ENCODE measurements around the gene GALNT10.
A peak's percentile ranks its signal among the peaks of the same experiment; 100 is the strongest.

Gene GALNT10

GRCh38 chr5:154442801-154443200, 252.3 kb downstream of the GALNT10 start:
- H3K9me3 ChIP-seq (ENCODE audit: control insufficient read depth in 2 of 2, low read length in 2 of 2): no peaks in the 10 kb centered on the region
- H3K27ac ChIP-seq (ENCODE audit: low read length): no peak overlapping the region
- H3K27me3 ChIP-seq (ENCODE audit: control insufficient read depth in 1 of 2, insufficient read depth in 2 of 2, low read length in 2 of 2): no peaks in the 10 kb centered on the region
- no peak overlapping the region for H3K9ac ChIP-seq (ENCODE audit: low read length in 2 of 2)
- H3K36me3 ChIP-seq (ENCODE audit: control insufficient read depth in 2 of 2, insufficient read depth in 2 of 2, low read length in 2 of 2): peaks cover 13 to 30% of the 10 kb centered on the region in 2 donors
- peaks cover 8% of the 10 kb centered on the region for H3K4me1 ChIP-seq (ENCODE audit: control insufficient read depth, insufficient read depth, low read length)
- no peak overlapping the region for H3K4me3 ChIP-seq (ENCODE audit: low read length in 2 of 2)

GRCh38 chr5:154444556-154445421, 254.3 kb downstream of the GALNT10 start:
- H3K4me1 ChIP-seq (ENCODE audit: control insufficient read depth, insufficient read depth, low read length): peaks cover 8% of the 10 kb centered on the region
- H3K9me3 ChIP-seq (ENCODE audit: control insufficient read depth in 2 of 2, low read length in 2 of 2): no peaks in the 10 kb centered on the region
- H3K9ac ChIP-seq (ENCODE audit: low read length in 2 of 2): peak overlapping the region; percentile 80 to 94
- H3K4me3 ChIP-seq (ENCODE audit: low read length in 2 of 2): peak overlapping the region; percentile 83 to 98
- no peaks in the 10 kb centered on the region for H3K27me3 ChIP-seq (ENCODE audit: control insufficient read depth in 1 of 2, insufficient read depth in 2 of 2, low read length in 2 of 2)
- H3K27ac ChIP-seq (ENCODE audit: low read length): peak overlapping the region; percentile 75
- H3K36me3 ChIP-seq (ENCODE audit: control insufficient read depth in 2 of 2, insufficient read depth in 2 of 2, low read length in 2 of 2): peaks cover 8 to 18% of the 10 kb centered on the region in 2 donors

DNA sequence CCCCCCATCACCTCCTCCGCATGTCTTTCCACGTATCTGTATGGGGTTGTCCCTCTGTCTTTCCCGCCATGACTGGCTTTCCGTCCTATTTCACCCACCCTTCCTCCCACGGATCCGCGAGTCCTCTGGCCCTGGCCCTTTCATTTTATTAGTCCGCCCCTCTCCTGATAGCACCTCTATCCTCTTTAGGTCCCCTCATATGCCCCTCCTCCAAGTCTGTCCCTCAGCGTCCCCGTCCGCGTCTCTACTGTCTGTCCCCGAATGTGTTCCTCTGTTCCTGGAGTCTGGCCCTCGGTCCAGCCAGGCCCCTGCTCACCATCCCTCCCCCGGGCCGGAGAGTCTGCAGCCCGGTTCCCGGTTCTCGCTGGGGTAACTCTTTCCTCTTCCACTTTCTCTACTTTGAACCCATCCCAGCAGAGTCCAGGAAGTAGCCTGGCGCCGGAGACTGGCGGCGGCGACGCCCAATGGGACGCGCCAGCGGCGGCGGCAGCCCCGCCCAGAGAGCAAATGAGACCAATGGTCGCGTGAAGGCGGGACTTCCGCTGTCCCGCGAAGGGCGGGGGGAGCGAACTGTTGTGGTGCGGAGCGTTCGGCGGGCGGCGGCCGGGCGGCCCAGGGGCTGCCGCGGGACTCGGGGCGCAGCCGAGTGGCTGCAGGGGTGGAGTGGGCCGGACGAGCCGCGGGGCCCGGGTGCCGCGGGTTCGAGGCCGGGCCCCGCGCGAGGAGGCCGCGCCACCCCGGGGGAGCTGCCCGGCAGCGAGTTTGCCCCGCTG, 255.1 kb downstream of the GALNT10 start, which contains the start of gene SAP30L:
SAP30L (plus strand) TSS at position 576 of the 773 bp plus-strand sequence. CDS start 608 bp downstream, outside the sequence.
- Histone ChIP-seq H3K27ac (ENCODE audit: low read length) (peak within 1 kb of the TSS; percentile 75), H3K4me3 (ENCODE audit: low read length in 2 of 2) (peak within 1 kb of the TSS; percentile 83 to 98), H3K36me3 (ENCODE audit: control insufficient read depth in 2 of 2, insufficient read depth in 2 of 2, low read length in 2 of 2) (peaks cover 8 to 17% of the 10 kb centered on the region in 2 donors), H3K9me3 (ENCODE audit: control insufficient read depth in 2 of 2, low read length in 2 of 2) (no peaks in the 10 kb centered on the region), H3K4me1 (ENCODE audit: control insufficient read depth, insufficient read depth, low read length) (peaks cover 8% of the 10 kb centered on the region), H3K27me3 (ENCODE audit: control insufficient read depth in 1 of 2, insufficient read depth in 2 of 2, low read length in 2 of 2) (no peaks in the 10 kb centered on the region), H3K9ac (ENCODE audit: low read length in 2 of 2) (peak within 1 kb of the TSS; percentile 80 to 94)

- H3K4me3 ChIP-seq (ENCODE audit: low read length in 2 of 2): peak overlapping the region; percentile 75 to 98
- peaks cover 8% of the 10 kb centered on the region for H3K4me1 ChIP-seq (ENCODE audit: control insufficient read depth, insufficient read depth, low read length)
- H3K9ac ChIP-seq (ENCODE audit: low read length in 2 of 2): peak overlapping the region; percentile 71 to 72
- no peaks in the 10 kb centered on the region for H3K27me3 ChIP-seq (ENCODE audit: control insufficient read depth in 1 of 2, insufficient read depth in 2 of 2, low read length in 2 of 2)
- peak overlapping the region; percentile 66 for H3K27ac ChIP-seq (ENCODE audit: low read length)
- H3K36me3 ChIP-seq (ENCODE audit: control insufficient read depth in 2 of 2, insufficient read depth in 2 of 2, low read length in 2 of 2): peaks cover 4 to 18% of the 10 kb centered on the region in 2 donors
- H3K9me3 ChIP-seq (ENCODE audit: control insufficient read depth in 2 of 2, low read length in 2 of 2): no peaks in the 10 kb centered on the region
These were observed 255.9 kb downstream of the GALNT10 start for GRCh38 chr5:154446195-154447088.

GRCh38 chr5:154447089-154447725, 256.7 kb downstream of the GALNT10 start:
- Histone ChIP-seq H3K9me3 (ENCODE audit: control insufficient read depth in 2 of 2, low read length in 2 of 2) (no peaks in the 10 kb centered on the region), H3K9ac (ENCODE audit: low read length in 2 of 2) (peak overlapping the region; percentile 71 to 72), H3K36me3 (ENCODE audit: control insufficient read depth in 2 of 2, insufficient read depth in 2 of 2, low read length in 2 of 2) (peaks cover 5 to 18% of the 10 kb centered on the region in 2 donors), H3K27me3 (ENCODE audit: control insufficient read depth in 1 of 2, insufficient read depth in 2 of 2, low read length in 2 of 2) (no peaks in the 10 kb centered on the region), H3K27ac (ENCODE audit: low read length) (peak overlapping the region; percentile 66), H3K4me1 (ENCODE audit: control insufficient read depth, insufficient read depth, low read length) (peaks cover 8% of the 10 kb centered on the region), H3K4me3 (ENCODE audit: low read length in 2 of 2) (peak overlapping the region; percentile 75 to 98)

DNA sequence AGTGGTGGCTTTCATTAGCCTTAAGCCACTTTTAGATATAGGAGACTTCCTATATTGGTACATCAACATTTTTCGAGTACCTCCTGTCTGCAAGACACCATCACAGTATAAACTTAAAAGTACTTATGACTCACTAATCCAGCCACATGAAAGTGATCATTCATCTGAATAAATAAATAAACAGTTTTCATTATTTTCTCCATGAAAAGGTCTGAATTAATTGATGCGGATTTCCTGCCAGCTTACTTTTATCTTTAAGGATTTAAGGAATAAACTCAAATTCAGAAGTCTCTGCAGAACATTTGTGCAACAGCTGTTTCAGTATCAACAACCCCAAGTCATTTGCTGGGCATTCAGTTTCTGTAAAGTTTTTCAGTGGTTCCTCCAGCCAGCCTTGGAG, 259.3 kb downstream of the GALNT10 start:
- Histone ChIP-seq H3K27ac (ENCODE audit: low read length) (no peak overlapping the region), H3K9me3 (ENCODE audit: control insufficient read depth in 2 of 2, low read length in 2 of 2) (no peaks in the 10 kb centered on the region), H3K4me1 (ENCODE audit: control insufficient read depth, insufficient read depth, low read length) (peaks cover 4% of the 10 kb centered on the region), H3K27me3 (ENCODE audit: control insufficient read depth in 1 of 2, insufficient read depth in 2 of 2, low read length in 2 of 2) (no peaks in the 10 kb centered on the region), H3K36me3 (ENCODE audit: control insufficient read depth in 2 of 2, insufficient read depth in 2 of 2, low read length in 2 of 2) (peaks cover 26 to 30% of the 10 kb centered on the region in 2 donors), H3K4me3 (ENCODE audit: low read length in 2 of 2) (no peak overlapping the region), H3K9ac (ENCODE audit: low read length in 2 of 2) (no peak overlapping the region)

DNA sequence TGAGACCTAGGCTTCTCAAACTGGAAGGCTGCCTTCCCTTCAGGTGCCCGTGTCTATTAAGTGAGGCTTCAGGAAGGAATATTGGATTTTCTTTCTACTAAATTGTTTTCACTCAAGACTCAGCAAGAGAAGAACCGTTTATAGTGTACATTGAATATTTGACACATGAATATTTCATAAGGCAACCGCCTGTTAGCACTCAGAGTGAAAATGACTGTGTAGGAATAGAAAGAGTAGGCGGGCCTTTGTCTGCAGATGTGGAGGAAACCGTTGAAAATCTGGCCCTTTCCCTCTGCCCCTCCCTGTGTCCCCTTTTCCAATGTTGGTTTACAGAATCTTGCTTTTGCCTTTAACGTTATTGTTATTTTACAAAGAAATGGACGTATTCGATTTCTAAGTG, 261.4 kb downstream of the GALNT10 start:
- Histone ChIP-seq H3K27ac (ENCODE audit: low read length) (no peak overlapping the region), H3K9ac (ENCODE audit: low read length in 2 of 2) (no peak overlapping the region), H3K4me3 (ENCODE audit: low read length in 2 of 2) (no peak overlapping the region), H3K36me3 (ENCODE audit: control insufficient read depth in 2 of 2, insufficient read depth in 2 of 2, low read length in 2 of 2) (peaks cover 43 to 52% of the 10 kb centered on the region in 2 donors), H3K9me3 (ENCODE audit: control insufficient read depth in 2 of 2, low read length in 2 of 2) (no peaks in the 10 kb centered on the region), H3K27me3 (ENCODE audit: control insufficient read depth in 1 of 2, insufficient read depth in 2 of 2, low read length in 2 of 2) (no peaks in the 10 kb centered on the region), H3K4me1 (ENCODE audit: control insufficient read depth, insufficient read depth, low read length) (no peaks in the 10 kb centered on the region)

DNA sequence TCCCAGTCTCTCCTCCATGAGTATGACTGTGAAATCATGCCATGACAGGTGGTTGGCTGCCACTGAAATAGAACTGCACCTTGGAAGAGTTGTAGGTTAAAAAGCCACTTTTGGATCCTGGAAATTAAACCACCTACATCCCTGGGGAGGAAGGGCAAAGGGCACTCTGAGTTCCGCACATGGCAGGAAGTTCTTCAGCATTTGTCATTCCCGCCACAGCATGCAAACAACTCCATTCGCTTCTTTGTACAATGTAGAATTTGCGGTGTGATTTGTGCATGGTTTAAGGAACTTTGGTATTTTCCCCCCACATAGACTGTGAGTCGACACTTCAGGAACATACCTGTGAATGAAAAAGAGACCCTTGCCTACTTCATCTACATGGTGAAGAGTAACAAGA, 265.1 kb downstream of the GALNT10 start:
- Histone ChIP-seq H3K36me3 (ENCODE audit: control insufficient read depth in 2 of 2, insufficient read depth in 2 of 2, low read length in 2 of 2) (peaks cover 57 to 64% of the 10 kb centered on the region in 2 donors), H3K4me3 (ENCODE audit: low read length in 2 of 2) (no peak overlapping the region), H3K4me1 (ENCODE audit: control insufficient read depth, insufficient read depth, low read length) (no peaks in the 10 kb centered on the region), H3K27me3 (ENCODE audit: control insufficient read depth in 1 of 2, insufficient read depth in 2 of 2, low read length in 2 of 2) (no peaks in the 10 kb centered on the region), H3K27ac (ENCODE audit: low read length) (no peak overlapping the region), H3K9ac (ENCODE audit: low read length in 2 of 2) (no peak overlapping the region), H3K9me3 (ENCODE audit: control insufficient read depth in 2 of 2, low read length in 2 of 2) (no peaks in the 10 kb centered on the region)

GRCh38 chr5:154456540-154456939, 266.0 kb downstream of the GALNT10 start:
- Histone ChIP-seq H3K27me3 (ENCODE audit: control insufficient read depth in 1 of 2, insufficient read depth in 2 of 2, low read length in 2 of 2) (no peaks in the 10 kb centered on the region), H3K9me3 (ENCODE audit: control insufficient read depth in 2 of 2, low read length in 2 of 2) (no peaks in the 10 kb centered on the region), H3K36me3 (ENCODE audit: control insufficient read depth in 2 of 2, insufficient read depth in 2 of 2, low read length in 2 of 2) (peaks cover 55 to 57% of the 10 kb centered on the region in 2 donors), H3K4me1 (ENCODE audit: control insufficient read depth, insufficient read depth, low read length) (no peaks in the 10 kb centered on the region), H3K9ac (ENCODE audit: low read length in 2 of 2) (no peak overlapping the region), H3K4me3 (ENCODE audit: low read length in 2 of 2) (no peak overlapping the region), H3K27ac (ENCODE audit: low read length) (no peak overlapping the region)
